GM19240 (cell line): ENCODE measurements around the gene TMEM163.
"Not testable (repeated sequence)": the region's sequence is repeated elsewhere in the genome, so short reads cannot be mapped to it uniquely, and the experiment has no call there.

Experiments used
- DNase-seq: peaks from one replicate; pipeline ENCODE4 v3.0.0; 2011; ENCODE audit warnings: low spot score; ENCODE audit not compliant: insufficient read length

TMEM163 gene

GRCh38 chr2:134665727-134666506, 52.9 kb downstream of the TMEM163 start:
- no peak for DNase-seq

DNA sequence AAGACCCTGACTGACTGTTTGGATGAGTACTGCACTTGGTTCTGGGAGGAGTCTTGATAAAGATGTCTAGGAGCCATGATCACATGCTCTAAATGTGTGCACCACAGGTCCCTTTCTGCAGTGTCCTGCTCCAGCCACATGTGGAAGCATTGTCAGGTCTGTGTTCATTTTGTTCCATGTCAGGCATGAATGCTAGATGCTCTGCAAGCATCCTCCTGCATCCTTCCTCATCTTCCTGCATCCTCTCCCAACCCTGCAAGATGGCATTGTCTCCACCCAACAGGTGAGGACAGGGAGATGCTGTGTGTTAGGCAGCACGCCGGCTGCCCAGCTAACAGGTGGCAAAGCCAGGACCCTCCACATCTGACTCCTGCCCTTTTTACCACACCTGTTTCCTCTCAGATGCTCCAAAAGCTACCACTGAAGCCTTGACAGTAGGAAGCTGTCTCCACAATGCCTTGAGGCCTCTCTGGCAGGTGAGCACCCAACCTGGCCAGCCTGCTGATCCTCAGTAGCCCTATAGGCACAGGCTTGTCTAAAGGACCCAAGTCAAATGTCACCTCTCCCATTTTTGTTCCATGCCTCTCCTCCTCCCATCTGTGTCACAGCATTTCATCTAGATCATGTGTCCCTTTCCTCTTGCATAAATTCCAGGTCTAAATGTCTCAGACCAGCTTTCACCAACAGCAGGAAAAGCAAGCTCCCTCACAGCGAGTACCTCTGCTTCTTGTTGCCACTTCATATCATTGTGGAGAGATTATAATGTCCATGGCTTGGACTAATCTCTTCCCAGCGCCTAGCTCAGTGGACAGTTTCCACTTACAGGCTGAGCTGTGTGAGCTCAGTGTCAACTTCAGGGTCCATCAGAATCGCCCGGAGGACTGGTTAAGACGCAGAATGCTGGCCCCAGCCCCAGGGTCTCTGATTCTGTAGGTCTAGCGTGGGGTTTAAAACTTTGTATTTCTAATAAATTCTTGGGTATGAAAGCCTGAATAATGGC, 55.0 kb downstream of the TMEM163 start:
- no peak for DNase-seq

DNA sequence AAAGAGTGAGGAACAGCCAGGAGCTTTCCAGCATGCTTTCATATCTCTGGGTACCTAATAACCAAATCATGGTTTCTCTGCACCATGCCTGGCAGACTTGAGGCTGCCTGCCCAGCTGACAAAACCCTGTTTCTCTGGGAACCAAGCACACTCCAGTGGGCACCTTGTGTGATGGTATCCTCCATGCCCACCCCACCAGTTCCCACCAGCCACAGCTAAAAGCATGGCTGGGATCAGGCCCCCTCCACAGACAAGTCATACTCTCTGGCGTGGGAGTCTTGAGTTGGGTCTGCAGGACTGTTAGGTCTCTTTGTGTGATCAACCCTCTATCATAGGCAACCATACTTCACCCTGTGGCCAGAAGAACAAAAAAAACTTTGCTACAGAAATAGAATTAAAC, 56.0 kb downstream of the TMEM163 start:
- DNase-seq: no peak

- no peak for DNase-seq
Measured at GRCh38 chr2:134660626-134661402, 58.0 kb downstream of the TMEM163 start.

GRCh38 chr2:134659724-134660123, 59.1 kb downstream of the TMEM163 start:
- no peak for DNase-seq

DNA sequence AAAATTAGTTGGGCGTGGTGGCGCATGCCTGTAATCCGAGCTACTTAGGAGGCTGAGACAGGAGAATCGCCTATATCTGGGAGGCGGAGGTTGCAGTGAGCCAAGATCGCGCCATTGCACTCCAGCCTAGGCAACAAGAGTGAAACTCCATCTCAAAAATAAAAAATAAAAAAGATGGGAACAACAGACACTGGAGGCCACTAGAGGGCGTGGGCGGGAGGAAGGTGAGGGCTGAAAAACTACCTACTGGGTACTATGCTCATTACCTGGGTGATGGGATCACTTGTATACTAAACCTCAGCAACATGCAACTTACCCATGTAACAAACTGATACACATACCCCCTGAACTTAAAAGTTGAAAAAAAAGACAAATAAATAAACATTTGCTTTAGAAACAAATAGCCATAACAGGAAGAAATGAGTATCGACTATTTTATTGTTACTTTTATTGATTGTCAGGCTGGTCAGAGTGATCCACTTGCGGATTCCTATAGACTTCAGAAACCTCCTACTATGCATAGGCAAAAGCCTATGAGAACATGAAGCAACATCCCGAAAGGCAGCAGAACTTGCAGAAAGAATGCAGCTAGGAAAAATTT, 61.0 kb downstream of the TMEM163 start:
- no peak for DNase-seq

- not testable (repeated sequence) for DNase-seq
Measured at GRCh38 chr2:134656391-134656790, 62.4 kb downstream of the TMEM163 start.

DNA sequence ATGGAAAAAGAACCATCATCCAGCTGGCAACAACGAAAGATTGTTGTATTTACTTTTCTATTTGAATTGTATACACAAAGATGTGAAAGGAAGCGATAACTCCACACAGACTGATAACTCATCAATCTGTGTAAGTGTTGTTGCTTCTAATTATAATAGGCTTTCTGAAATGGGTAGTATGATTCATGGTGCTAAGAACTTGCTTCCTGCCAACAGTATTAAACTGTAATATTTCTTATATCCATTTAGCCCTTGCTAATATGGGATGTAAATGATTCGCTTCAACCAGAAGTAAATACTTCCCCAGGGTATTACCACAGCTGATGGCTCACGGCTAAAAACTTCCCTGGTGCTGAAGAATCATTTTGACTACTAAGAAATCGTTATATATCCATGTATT, 70.2 kb downstream of the TMEM163 start:
- DNase-seq: no peak

DNA sequence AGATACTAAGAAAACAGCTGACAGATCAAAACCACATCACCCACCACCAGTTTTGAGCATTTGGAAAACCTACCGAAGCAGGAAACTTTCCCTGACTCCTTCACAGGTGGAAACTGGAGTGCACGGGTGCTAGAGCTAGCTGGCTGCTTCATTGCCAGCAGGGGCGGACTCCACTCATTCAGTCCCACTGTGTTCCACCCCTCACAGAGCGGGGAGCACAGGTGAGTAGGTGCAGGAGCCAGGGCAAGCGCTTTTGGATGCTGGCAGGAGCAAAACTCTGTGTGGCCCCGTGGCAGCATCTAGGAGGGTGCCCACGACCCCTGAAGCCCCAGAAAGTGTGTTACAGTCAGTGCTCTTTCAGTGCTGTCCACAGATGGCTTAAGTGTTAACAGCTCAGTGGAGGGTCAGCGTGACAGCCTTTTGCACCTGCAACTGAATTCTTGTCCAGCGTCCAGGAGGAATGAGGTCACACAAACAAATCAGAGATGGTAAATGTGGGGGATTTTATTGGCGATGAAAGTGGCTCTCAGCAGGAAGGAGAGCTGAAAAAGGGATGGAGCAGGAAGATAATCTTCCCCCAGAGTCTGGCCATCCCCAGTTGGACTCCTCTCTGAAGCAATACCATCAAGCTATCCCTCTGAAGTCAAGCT, 71.1 kb downstream of the TMEM163 start:
- no peak for DNase-seq

DNA sequence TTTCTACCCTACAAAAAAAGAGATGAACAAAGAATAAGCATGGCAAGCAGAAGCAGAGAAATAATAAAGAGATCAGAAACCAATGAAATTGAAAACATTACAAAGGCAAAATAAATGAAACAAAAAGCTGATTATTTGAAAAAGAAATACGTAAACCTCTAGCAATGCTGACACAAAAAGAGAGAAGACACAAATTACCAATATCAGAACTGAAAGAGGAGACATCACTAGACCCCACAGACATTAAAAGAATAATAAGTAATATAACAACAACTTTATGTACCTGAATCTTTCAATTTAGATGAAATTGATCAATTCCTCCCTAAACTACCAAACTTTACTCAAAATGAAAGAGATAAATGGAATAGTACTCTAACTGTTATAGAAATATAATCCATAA, 75.9 kb downstream of the TMEM163 start:
- DNase-seq: no peak

- DNase-seq: no peak
Measured at GRCh38 chr2:134640494-134640893, 78.3 kb downstream of the TMEM163 start.

- no peak for DNase-seq
Measured at GRCh38 chr2:134639265-134639664, 79.5 kb downstream of the TMEM163 start.

DNA sequence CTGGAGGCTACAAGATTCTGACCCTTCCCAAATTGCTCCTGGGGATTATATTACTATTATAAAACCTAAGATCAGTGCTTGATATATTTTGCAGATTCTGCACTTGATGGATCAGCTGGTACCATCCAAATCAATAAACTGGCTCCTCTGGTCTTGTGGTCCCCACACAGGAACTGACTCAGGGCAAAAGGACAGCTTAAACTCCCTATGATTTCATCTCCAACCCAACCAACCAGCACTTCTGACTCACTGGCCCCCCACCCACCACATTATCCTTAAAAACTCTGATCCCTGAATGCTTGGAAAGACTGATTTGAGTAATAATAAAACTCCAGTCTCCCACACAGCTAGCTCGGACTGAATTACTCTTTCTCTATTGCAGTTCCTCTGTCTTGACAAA, 82.1 kb downstream of the TMEM163 start:
- no peak for DNase-seq

DNA sequence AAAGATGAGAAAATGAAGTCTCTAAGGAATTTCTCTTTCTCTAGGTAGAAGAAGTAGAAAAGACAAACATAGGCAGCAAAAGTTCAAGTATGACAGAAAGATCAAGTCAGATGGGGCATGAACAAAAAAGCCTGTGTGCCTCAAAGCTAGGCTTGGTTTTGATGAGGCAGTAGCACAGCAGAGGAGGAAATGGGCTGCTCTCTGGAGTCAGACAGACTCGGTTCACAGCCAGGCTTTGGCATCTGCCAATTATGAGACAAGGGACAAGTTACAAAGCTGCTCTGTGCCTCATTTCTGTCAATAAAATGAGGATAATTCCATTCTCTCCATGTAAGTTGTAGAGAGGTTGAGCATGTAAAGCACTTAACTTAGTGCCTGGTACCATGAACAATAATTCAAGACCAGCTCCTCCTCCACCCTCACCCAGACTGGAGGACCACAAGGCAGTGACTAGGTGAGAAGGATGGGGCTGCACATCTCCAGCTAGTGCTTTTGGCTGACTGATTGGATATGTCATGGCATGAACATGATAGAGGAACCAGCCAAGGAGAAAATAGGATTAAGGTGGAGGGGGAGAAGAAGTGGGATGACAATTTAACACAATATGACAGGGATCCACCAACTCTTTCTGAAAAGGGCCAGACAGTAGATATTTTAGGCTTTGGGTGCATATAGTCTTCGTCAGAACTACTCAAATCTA, 84.6 kb downstream of the TMEM163 start:
- DNase-seq: no peak

DNA sequence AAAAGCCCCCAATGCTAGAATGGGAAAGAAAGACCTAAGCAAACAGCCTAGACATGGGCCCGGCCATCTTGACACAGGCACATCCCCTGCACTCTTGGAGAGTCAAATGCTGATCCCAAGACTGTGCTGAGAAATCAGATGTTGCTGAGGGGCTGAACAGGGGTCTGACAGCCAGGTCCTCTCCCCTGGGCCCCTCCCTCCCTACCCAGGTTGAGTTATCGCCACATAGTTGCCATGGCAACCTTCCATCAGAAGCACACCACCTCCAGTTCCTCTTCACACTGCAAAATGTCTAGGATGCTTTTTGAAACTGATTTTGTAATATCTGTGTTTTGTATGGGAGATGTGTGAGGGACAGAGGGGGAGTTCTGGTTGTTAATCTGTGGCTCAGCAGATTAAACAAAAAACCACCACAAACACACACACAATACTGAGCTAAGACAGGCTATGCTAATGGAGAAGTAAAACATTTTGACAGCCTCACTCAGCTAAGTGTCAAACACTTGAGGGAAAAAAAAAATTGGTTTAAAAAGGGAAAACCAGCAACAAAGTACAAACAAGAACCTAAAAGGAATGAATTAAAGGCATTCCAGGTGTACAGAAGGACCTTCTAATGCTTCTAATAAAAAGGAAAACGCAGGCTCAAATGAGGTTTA, 88.2 kb downstream of the TMEM163 start:
- no peak for DNase-seq

DNA sequence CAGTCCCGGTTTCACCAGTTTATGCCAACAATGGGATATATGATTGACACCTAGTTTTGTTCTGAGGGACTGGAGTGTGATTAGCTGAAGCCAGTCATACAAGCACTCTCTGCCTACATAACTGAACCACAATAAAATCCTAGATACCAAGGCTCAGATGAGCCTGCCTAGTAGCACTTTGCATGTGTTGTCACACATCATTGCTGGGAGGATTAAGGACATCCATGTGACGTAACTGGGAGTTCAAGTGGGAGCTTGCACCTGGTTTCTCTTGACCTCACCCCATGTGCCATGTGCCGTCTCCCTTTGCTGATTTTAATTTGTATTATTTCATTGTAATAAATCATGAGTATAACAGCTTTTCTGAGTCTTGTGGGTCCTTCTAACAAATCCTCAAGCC, 90.3 kb downstream of the TMEM163 start:
- DNase-seq: no peak

DNA sequence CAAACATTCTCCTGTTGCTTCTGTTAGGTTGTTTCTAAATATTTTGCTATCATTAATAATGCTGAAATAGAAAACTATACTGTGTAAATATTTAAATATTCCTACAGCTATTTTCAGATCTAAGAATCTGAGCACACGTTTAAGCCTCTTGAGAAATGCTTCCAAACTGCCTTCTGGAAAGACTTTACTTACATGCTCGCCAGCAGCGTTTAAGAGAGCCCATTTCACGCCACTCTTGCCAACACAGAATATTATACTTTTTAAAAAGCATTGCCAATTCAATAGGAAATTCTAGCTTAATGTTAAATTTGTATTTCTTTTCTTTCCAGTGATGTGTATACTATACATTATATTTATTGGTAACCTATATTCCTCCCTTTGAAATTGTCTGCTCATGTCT, 92.0 kb downstream of the TMEM163 start:
- DNase-seq: no peak

DNA sequence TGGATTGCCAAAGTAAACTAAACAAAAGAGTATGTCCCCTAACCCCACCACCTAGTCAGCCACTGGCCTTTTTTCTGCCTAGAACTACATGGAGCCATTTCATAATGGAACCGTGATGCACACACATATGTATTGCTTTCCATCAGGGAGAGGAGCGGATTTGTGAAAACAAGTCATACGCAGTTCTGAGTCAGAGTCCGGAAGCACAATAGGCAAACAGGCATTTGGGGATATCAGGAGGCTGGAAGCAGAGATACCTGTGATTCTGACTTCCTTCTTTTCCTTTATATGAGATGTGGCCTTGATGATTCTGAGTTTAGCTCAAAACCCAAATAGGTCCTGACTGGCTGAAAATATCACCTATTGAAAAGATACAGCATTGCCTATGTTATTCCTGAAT, 93.5 kb downstream of the TMEM163 start:
- no peak for DNase-seq

GRCh38 chr2:134623796-134624195, 95.0 kb downstream of the TMEM163 start:
- DNase-seq: no peak

DNA sequence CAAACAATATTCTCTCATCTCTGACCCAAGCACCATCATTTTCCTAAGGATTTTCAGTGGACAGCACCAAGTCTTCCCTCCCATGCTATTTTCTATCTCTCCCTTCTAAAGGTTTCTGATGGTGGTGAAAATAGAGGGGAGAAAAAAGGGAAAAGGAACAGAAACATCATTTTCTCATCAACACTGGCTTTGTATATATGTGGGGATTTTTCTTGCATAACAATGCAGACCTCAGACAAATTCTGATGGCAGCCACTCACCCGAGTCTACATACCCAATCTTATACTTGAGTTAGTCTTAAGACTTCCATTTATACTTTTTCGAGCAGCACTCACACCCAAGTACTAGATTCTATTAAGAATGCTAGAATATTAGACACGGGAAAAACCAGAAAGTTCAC, 95.8 kb downstream of the TMEM163 start:
- no peak for DNase-seq
